ENCODE measurements around the gene CRELD2.

CRELD2 gene

DNA sequence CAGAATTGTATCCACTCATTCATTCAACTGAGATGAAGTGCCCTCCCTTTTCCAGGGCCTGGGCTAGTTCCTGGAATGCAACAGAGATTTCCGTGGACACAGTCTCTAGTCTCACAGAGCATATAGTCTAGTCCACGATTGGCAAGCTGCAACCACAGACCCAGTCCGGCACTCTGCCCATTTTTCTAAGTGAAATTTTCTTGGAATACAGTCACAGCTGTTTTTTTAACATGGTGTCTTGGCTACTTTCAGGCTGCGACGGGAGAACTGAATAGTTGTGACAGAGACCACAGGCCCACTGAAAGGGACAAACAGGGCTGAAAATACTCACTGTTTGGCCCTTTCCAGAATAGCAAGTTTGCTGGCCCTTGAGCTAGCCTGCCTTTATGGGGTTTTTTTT lies 29.4 kb upstream of the CRELD2 start:
- DNase-seq: no peak

- no peak for DNase-seq
Observed at GRCh38 chr22:49892226-49892899, 26.1 kb upstream of the CRELD2 start.

DNA sequence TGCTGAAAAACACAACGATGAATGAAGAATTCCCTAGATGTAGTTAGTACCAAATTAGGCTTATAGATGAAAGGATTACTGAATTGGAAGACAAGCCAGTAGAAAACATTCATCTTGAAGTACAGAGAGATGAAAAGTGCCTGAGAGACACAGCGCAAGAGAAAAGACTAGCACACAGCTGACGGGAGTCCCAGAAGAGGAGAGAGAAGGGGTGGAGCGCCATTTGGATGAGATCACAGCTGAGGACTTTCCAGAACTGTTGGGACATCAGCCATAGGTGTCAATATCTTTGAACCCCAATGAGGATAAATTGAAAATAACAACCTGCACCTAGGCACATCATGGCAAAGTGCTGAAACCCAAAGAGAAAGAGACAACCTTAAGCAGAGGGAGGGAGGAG lies 25.4 kb upstream of the CRELD2 start:
- no peak for DNase-seq

DNA sequence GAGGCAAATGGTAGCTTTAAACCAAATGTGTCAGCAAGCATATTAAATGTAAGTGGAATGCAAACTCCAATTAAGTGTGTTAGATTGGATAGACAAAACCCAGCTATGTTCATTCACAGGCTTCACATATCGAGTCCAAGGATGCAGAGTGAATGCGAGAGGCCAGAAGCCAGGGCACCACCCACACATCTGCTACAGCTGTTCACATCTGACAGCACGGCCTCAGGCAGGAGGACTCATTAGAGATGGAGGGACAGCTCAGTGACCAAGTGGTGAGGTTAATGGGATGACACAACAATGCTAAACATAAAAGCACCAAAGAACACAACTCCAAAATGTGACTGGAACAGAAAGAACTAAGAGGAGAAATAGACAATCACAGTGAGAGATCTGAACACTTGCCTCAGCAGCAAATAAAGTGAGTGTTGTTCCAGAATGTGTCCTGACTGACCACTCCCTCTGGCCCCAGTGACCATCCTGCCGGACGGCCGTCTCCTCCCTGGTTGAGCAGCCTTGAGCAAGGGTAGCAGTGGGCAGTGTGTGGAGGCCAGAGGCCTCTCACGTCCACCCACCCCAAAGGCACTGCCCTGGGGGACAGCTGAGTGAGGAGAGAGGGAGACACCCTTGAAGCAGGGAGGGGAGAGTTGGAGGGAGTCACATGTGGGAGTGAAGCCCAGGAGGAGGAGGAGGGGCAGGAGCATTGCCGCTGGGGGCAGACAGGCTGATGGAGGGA lies 23.9 kb upstream of the CRELD2 start:
- DNase-seq: no peak

DNA sequence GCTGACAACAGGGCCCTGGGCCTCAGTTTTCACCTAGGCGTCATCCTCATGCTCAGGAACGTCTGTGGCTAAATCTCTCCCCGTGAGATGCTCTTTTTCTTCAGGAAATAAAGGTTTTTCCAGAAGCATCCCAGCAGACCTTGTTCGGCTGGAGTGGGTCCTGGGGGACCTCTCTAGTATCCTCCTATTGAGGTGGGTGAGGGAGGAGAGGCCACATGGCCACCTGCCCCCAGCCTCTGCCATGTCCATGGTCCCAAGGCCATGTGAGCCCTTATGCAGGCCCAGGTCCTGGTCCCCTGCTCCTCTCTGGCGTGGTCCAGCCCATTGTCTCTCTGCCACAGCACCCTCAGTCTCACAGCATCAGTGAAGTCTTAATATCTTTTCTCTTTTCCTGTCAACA lies 22.2 kb upstream of the CRELD2 start:
- no peak for DNase-seq

DNA sequence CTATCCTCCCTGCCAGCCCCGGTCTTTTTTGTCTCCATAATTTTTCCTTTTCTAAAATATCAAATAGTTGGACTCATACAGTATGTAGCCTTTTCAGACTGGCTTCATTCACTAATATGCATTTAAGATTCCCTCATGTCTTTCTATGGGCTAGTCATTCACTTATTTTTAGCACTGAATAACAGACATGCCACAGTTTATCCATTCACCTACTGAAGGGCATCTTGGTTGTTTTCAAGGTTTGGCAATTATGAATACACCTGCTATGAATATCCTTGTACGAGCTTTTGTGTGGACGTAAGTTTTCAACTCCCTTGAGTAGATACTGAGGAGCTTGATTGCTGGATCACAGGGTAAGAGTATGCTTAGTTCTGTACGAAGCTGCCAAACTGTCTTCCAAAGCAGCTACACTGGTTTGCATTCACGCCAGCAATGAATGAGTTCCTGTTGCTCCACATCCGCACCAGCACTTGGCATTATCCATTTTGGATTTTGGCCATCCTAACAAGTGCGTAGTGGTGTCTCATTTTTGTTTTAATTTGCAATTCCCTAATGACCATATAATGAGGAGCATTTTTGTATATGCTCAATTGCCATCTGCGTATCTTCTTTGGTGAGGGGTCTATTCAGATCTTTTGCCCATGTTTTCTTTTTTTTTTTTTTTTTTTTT lies 21.3 kb upstream of the CRELD2 start:
- no peak for DNase-seq

DNA sequence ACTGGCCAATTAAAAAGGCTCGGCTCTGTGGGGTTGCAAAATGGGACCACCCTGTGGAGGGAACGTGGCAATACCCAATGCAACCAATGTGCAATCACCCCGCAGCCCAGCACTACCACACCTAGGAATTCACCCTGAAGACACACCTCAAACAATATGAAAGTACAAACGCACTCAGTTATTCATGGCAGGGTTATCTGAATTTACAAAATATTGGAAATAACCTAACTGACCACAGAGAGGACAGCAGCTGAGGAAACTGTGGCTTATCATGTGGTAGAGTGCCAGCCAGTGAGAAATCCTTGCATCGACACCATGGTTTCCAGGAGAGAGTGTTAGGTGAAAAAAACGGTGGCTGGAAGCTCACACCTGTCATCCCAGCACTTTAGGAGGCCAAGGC lies 18.9 kb upstream of the CRELD2 start:
- no peak for DNase-seq

- DNase-seq: no peak
Observed at GRCh38 chr22:49900441-49901230, 17.8 kb upstream of the CRELD2 start.

GRCh38 chr22:49901457-49901856 lies 17.0 kb upstream of the CRELD2 start:
- no peak for DNase-seq

DNA sequence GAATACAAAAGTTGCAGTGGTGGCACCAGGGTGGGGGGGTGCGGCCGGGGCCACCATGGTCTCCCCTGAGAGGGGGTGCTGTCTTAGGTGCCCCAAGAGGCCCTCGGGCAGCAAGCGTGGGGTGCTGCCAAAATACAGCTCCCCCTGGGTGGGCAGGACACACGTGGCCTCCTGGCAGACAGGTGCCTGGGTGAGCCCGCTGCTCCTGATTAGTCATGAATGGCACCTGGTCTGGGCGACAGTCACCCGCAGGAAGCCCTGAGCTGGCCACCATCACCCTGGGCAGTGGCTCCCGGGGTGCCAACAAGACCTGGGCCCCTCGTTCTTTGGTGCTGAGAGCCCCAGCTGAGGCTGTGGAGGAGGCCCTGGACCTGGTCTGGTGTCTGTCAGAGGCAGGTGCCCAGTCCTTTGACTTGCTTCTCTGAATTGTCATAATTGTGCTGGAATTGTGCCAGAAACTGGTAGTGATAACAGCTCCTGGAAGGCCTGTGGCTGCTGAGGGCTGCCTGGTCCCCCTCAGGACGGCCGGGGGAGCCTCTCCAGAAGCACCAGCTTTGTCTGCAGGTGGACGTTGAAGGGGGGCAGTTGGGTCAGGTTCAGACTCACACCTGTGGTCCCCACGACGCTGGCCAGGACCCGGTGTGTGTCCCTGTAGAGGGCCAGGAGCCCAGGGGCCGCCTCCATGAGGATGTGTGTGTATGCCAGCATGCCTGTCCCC lies 15.0 kb upstream of the CRELD2 start:
- no peak for DNase-seq

- no peak for DNase-seq
Observed at GRCh38 chr22:49904040-49904369, 14.4 kb upstream of the CRELD2 start.

DNA sequence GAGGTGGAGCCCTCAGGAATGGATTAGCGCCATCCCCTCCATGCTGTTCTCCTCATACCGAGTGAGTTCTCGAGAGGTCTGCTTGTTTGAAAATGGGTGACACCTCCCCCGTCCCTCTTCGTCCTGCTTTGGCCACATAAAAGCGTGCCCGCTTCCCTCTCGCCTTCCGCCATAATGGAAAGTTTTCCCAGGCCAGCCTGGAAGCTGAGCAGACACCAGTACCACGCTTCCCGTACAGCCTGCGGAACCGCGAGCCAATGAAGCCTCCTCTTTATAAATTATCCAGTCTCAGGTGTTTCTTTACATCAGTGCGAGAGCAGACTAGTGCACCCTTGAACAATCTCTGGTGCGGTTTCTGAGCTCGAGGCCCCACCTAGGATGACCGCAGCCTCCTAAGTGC lies 13.0 kb upstream of the CRELD2 start:
- no peak for DNase-seq

GRCh38 chr22:49906071-49906798 lies 12.2 kb upstream of the CRELD2 start:
- no peak for DNase-seq

DNA sequence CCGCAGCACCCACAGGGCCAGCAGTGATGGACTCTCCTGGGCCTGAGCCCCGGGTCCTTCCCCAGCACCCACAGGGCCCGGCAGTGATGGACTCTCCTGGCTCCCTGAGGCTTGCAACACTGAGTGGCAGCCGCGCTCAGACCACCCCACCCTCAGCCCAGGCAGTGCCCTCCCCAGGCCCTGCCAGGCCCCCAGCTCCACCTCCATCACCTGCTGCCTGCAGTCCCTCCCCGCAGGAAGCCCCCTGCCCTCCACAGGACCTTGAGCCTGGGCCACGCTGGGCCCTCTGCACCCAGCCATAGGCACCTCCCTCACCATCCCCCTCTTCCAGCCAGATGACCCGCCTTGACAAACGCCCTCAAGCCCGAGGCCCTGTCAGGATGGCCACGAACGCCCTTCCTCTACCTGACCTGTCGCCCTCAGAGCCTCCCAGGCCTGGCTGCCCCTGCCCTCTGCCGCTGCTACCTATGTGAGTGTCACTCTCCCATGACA lies 11.6 kb upstream of the CRELD2 start:
- DNase-seq: no peak

DNA sequence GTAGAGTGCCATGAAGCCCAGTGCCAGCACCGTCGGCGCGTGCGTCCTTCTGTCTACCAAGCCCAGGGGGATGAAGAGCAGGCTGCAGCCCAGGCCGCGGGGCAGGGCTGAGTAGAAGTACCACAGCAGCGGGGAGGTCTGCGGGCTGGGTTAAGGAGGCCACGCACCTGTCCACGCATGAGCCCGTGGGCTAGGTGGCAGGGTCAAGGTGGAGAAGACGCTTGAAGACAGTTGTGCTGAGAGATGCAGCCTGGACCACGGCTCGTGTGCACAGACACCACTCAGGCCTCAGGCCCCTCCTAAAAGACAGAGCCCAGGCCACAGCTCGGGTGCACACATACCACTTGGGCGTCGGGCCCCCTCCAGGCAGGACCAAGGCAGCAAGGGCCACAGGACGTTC lies 10.6 kb upstream of the CRELD2 start:
- no peak for DNase-seq

DNA sequence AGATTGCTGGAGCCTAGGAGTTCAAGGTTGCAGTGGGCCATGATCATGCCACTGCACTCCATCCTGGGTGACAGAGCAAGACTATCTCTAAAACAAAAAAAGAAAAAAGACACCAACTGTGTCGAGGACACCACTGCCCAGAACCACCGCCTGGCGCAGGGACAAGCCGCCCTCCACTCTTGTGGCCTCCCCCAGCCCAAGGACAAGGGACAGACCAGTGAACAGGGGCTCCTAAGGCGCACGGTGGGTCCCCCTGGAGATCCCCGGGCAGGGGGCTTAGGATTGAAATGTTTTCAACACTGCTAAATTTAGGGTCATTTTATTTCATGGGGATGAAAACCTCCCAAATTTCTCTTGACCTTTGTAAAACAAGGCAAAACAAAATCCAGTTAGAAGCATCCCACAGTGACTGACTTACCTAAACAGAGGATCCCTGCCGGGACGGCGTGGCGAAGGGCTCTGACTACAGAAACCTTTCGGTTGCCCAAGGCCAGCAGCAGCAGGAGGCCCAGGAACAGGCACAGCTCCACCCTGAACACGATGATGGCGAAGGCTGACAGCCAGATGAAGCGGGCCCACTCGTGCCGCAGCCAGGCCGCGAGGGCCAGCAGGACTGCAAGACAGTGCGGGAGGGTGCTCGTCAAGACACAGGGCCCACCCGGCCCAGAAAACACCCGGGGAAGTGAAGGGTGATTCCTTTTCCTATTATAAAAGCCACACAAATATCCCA lies 8.8 kb upstream of the CRELD2 start:
- DNase-seq: no peak

DNA sequence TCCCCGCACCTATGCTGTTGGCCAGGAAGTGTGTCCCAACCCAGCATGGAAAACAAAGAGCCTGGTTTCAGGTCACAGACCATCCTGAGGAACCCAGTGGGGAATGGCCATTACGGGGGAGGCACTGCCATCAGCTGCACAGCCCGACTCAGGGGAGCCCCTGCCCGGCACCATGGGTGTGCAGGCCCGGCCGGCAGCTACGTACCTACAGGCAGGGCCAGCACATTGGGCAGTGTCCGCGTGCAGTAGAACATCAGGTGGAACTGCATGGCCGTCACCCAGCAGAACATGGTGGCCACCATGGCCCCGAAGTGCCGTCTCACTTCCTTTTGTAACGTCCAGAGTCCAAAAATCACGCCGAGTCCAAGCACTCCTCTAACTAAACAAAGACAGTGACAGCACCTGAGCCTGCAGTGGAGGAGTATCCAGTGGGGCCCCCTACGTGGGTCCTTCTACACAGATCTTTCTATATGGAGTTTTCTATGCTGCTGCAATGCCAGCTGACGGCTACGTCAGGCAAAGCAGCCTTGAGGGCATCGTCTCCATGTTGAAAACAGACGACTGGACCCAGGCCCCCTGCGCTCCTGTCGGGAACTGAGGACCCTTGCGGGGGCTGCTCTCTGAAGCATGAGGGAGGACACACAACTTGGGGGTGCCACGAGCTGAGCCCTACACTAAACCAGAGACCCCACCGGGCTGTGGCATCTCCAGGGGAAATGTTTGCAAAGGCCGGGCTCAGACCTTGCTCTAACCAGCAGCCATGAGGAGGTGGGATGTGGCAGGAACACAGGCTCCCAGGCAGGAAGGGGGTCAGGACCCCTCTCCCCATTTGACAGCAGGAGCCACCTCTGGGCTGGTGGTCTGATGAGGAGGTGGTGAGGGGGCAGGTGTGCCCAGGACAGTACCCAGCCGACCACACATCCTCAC lies 7.9 kb upstream of the CRELD2 start:
- DNase-seq: no peak

GRCh38 chr22:49911881-49912625 lies 6.4 kb upstream of the CRELD2 start:
- DNase-seq: no peak

DNA sequence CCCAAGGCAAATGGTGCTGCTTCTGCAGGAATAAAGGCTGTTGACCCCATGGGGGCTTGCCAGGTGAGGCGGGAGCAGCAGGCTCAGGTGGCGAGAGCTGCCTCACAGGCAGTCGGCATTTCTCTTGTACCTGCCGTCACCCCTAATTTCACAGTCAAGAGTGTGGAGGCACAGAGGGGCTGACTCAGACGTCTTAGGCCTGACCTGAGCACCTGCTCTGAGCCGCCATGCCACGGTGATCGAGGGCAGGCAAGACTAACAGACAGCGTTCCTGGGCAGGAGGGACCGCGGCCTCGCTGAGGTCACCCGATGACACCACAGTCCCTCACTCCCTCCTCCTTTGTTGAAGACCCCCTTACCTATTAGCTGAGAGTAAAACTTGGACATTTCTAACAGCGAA lies 5.4 kb upstream of the CRELD2 start:
- no peak for DNase-seq
